Measurements from ENCODE around the gene C5orf22. TPM values are rescaled to one million over a fixed set of nuclear protein-coding genes. Genes with fewer than 3 reads are reported as not detected.

C5orf22 gene
- polyA plus RNA-seq, 2 of the 4 experiments (the other 2 are of a cell fraction), result 12.8 to 29.4 TPM

DNA sequence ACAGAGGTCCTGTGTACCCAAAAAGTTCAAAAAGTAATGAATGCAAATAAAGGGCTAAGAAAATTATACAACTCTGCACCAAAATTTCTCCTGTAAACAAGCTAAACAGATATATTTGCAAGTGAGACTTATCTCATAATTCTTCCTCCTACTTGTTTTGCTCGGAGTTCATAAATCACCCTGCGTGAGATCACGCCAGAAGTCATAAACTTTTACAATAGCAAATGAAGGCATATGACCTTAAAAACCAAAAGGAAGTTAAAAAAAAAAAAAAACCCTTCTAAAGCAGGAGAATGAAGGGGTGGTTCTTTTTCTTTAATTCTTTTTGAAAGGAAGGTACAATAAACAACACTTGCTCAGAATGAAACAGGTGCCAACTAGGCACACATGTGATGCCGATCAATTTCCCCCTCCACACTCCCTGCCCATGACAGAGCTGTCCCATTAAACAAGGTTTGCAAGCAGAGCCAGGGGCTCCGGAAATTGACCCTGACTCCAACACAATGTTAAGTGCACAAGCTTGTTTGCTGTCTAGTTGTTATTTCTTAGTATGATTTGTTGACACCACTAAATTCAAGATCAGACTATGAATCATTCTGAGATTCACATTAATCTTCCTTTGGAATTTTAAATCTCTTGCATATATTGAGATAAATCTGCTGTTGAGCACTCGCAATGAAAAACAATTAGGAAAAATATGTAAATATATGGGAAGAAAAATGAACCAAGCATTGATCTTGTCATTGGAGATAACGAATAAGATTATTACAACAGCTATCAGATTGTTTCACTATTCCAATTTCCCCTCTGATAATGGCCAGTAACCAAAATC is 46.5 kb upstream of the C5orf22 start (continued):
- TF ChIP-seq, protein P1, sequence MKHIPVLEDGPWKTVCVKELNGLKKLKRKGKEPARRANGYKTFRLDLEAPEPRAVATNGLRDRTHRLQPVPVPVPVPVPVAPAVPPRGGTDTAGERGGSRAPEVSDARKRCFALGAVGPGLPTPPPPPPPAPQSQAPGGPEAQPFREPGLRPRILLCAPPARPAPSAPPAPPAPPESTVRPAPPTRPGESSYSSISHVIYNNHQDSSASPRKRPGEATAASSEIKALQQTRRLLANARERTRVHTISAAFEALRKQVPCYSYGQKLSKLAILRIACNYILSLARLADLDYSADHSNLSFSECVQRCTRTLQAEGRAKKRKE (CRISPR knock-in tag; IDR thresholded peaks at IDR 0.05; ENCODE audit: low read depth), result no peak

DNA sequence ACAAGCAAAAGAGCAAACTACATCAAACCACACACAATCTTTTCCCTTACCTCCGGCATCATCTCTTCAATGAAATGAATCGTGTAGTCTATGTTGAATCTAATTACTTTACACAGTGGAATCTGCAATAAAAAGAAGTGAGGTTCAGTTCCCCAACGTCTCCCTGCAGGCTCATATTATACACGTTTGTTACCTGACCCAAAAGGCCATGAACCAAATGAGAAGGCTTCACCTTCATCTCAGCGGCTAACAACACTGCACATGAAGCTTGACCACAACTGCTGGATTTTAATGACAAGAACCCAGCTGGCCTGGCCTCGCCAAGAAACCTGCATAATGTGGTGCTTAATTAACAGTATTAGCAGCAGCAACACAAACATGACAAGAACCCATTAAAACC is 45.7 kb upstream of the C5orf22 start:
- DNase-seq (ENCODE audit: low read depth in 1 of 2, low spot score in 1 of 2) (no peak), FAIRE-seq (no peak), ATAC-seq (no peak)
- TF ChIP-seq EP300 (IDR thresholded peaks at IDR 0.05) (no peak), CBX8 (IDR thresholded peaks at IDR 0.05) (no peak), RNF2 (IDR thresholded peaks at IDR 0.05; ENCODE audit: borderline replicate concordance, low read depth) (no peak), FOXS1 (CRISPR knock-in tag; IDR thresholded peaks at IDR 0.05) (no peak), GATA3 (IDR thresholded peaks at IDR 0.05; ENCODE audit: borderline replicate concordance) (no peak), FOSB (CRISPR knock-in tag; IDR thresholded peaks at IDR 0.05) (no peak), NPAS2 (CRISPR knock-in tag; IDR thresholded peaks at IDR 0.05; ENCODE audit: borderline replicate concordance) (no peak), FOSL2 (IDR thresholded peaks at IDR 0.05) (no peak), FOSL2 (CRISPR knock-in tag; IDR thresholded peaks at IDR 0.05) (no peak), JUNB (IDR thresholded peaks at IDR 0.05) (no peak), HEYL (CRISPR knock-in tag; IDR thresholded peaks at IDR 0.05) (no peak), CHD4 (IDR thresholded peaks at IDR 0.05; ENCODE audit: borderline replicate concordance) (no peak), POLR2A (IDR thresholded peaks at IDR 0.05; ENCODE audit: low read length) (no peak), HOXA7 (CRISPR knock-in tag; IDR thresholded peaks at IDR 0.05) (no peak)
- TF ChIP-seq, protein P2, sequence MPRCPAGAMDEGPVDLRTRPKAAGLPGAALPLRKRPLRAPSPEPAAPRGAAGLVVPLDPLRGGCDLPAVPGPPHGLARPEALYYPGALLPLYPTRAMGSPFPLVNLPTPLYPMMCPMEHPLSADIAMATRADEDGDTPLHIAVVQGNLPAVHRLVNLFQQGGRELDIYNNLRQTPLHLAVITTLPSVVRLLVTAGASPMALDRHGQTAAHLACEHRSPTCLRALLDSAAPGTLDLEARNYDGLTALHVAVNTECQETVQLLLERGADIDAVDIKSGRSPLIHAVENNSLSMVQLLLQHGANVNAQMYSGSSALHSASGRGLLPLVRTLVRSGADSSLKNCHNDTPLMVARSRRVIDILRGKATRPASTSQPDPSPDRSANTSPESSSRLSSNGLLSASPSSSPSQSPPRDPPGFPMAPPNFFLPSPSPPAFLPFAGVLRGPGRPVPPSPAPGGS (IDR thresholded peaks at IDR 0.05), result no peak
- TF ChIP-seq, protein P1 (CRISPR knock-in tag; IDR thresholded peaks at IDR 0.05; ENCODE audit: low read depth), result no peak
- TF ChIP-seq, protein P3, sequence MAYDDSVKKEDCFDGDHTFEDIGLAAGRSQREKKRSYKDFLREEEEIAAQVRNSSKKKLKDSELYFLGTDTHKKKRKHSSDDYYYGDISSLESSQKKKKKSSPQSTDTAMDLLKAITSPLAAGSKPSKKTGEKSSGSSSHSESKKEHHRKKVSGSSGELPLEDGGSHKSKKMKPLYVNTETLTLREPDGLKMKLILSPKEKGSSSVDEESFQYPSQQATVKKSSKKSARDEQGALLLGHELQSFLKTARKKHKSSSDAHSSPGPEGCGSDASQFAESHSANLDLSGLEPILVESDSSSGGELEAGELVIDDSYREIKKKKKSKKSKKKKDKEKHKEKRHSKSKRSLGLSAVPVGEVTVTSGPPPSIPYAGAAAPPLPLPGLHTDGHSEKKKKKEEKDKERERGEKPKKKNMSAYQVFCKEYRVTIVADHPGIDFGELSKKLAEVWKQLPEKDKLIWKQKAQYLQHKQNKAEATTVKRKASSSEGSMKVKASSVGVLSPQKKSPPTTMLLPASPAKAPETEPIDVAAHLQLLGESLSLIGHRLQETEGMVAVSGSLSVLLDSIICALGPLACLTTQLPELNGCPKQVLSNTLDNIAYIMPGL (CRISPR knock-in tag; IDR thresholded peaks at IDR 0.05; ENCODE audit: borderline replicate concordance), result no peak
- TF ChIP-seq, protein P4, sequence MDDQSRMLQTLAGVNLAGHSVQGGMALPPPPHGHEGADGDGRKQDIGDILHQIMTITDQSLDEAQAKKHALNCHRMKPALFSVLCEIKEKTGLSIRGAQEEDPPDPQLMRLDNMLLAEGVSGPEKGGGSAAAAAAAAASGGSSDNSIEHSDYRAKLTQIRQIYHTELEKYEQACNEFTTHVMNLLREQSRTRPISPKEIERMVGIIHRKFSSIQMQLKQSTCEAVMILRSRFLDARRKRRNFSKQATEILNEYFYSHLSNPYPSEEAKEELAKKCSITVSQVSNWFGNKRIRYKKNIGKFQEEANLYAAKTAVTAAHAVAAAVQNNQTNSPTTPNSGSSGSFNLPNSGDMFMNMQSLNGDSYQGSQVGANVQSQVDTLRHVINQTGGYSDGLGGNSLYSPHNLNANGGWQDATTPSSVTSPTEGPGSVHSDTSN (IDR thresholded peaks at IDR 0.05), result no peak
- TF ChIP-seq, protein P5, sequence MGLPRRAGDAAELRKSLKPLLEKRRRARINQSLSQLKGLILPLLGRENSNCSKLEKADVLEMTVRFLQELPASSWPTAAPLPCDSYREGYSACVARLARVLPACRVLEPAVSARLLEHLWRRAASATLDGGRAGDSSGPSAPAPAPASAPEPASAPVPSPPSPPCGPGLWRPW (IDR thresholded peaks at IDR 0.05), result no peak
- ChIA-PET POLR2A (no interaction called here), CTCF (no interaction called here)
- Histone ChIP-seq H3K4me1 (no peaks in the 10 kb centered on the region), H3K4me2 (no peak overlapping the region), H3K27ac (no peak overlapping the region), H3K4me3 (no peak overlapping the region), H3K9me3 (no peaks in the 10 kb centered on the region)
- WGBS (ENCODE audit: missing lambda C conversion rate), result 88% methylated on average over 6 of the region's 6 CpGs

Data from A549 (cell line).